Breast epithelium (tissue), 4 donors: Measurements from ENCODE around the gene PSMD14. TPM values are rescaled to one million over a fixed set of nuclear protein-coding genes. Genes with fewer than 3 reads are reported as not detected.
"Not testable (repeated sequence)": the region's sequence is repeated elsewhere in the genome, so short reads cannot be mapped to it uniquely, and the experiment has no call there.

Experiments used
- DNase-seq, 2 donors: peaks; one replicate each; pipeline ENCODE4 v3.0.0-alpha.2; 2019; ENCODE audit warnings: low spot score in 2 of 2
- H3K27ac ChIP-seq, 2 donors: fragments of 200-600 bp; sonication (generic) in 1 of 2; one replicate each; pipeline ENCODE4 v1.5.1; 2016 to 2019; ENCODE audit warnings: mild to moderate bottlenecking in 1 of 2
- H3K27me3 ChIP-seq, 2 donors: fragments of 200-600 bp; sonication (generic) in 1 of 2; one replicate each; pipeline versions ENCODE4 v1.5.1 to v1.6.0; 2017 to 2019; ENCODE audit warnings: control low read depth in 1 of 2, mild to moderate bottlenecking in 1 of 2
- H3K36me3 ChIP-seq: fragments of 200-600 bp; one replicate; pipeline ENCODE4 v1.5.1; 2019
- H3K4me1 ChIP-seq, 2 donors: fragments of 200-600 bp; sonication (generic); one replicate each; pipeline ENCODE4 v1.5.1; 2016 to 2019; ENCODE audit warnings: control low read depth in 1 of 2
- H3K4me3 ChIP-seq, 3 donors: fragments of 200-600 bp; sonication (generic); 1 replicate in 2 of 3; 2 replicates in 1 of 3; pipeline ENCODE4 v1.5.1; 2016 to 2019; ENCODE audit warnings: mild to moderate bottlenecking in 3 of 3, moderate library complexity in 2 of 3
- H3K9me3 ChIP-seq, 2 donors: fragments of 200-600 bp; sonication (generic) in 1 of 2; one replicate each; pipeline ENCODE4 v1.5.1; 2016 to 2019; ENCODE audit warnings: control low read depth in 1 of 2
- POLR2A ChIP-seq: fragments of 450-650 bp; IDR thresholded peaks from one replicate; pipeline ENCODE4 v1.6.1; 2016; ENCODE audit warnings: antibody characterized with exemption, mild to moderate bottlenecking, moderate library complexity
- POLR2AphosphoS5 ChIP-seq, 3 donors: sonication (generic); formaldehyde crosslinking; IDR thresholded peaks; one replicate each; pipeline ENCODE4 v1.6.1; 2017; ENCODE audit warnings: antibody characterized with exemption in 3 of 3
- intact Hi-C: fragments of 100-400 bp; cut with DNase I; formaldehyde crosslinking; loops from one replicate; pipeline ENCODE4 v1.15.1; 2023; ENCODE audit warnings: low total_unique reads
- total RNA-seq, 3 donors: library from RNA; depleted of rRNA; stranded (reverse); fragments of >200 nt; gene quantifications; one replicate each; pipeline ENCODE4 v1.1.0, GENCODE V29; 2016
- TF ChIP-seq, protein P1 (sequence below), 3 donors: fragments of 450-650 bp; IDR thresholded peaks; one replicate each; pipeline ENCODE4 v1.5.1; 2016 to 2017; ENCODE audit warnings: antibody characterized with exemption in 3 of 3, mild to moderate bottlenecking in 3 of 3, moderate library complexity in 3 of 3

The PSMD14 gene
- total RNA-seq, 3 donors from 2014 or later = 38.3 to 50.1 (median 38.7) TPM

DNA sequence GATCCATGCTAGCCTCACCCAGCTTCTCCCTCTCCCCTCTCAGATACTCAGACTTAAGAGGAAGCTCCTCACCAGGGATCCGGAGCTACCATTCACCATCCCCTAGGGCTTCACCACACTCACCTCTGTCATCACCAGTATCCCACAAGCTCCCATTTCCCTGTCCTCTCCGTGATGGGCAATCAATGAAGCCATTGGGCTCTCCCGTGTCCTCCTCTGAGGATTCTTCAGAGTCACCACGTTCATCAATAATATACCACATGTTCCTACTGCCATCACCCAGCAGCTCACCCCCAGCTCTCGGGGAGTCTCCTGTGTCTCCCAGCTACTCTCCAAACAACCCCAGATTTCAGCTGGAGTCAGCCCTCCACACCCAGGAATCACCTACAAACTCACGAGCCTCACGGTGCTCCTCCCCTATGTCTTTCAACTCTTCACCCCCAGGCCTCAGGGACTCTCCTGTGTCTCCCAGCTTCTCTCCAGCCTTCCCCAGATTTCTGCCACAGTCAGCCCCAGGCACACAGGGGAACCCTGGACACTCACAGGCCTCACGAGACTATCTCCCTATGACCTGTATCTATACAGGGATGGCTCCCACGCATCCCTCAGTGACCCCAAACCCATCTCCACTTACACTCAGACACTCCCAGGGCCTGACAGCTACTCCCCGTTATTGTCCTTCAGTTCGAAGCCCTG is 26.5 kb upstream of the PSMD14 start:
- H3K9me3 ChIP-seq = not testable (repeated sequence)

DNA sequence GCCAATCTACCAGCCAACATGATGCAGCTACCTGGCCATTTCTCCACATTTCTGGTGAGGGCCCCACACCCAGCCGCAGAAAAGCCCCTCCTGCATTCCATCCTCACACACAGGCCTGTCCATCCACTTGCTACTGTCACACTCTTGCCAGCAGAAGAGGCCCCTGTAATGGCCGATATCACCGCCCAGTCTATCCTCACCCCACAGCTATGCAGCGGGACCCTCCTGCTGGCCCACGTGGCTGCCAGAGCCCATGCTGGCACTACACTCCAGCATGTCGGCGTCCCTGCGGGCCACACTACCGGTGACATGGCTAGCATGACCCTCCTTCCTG is 25.9 kb upstream of the PSMD14 start:
- H3K36me3 ChIP-seq, intact Hi-C loops, DNase-seq, H3K9me3 ChIP-seq, H3K4me1 ChIP-seq, H3K27me3 ChIP-seq, H3K4me3 ChIP-seq, H3K27ac ChIP-seq: not testable (repeated sequence)

More for the DNA sequence above, 26.5 kb upstream of the PSMD14 start:
- H3K4me3 ChIP-seq, H3K27me3 ChIP-seq, H3K4me1 ChIP-seq, H3K36me3 ChIP-seq, H3K27ac ChIP-seq, DNase-seq, intact Hi-C loops: not testable (repeated sequence)

DNA sequence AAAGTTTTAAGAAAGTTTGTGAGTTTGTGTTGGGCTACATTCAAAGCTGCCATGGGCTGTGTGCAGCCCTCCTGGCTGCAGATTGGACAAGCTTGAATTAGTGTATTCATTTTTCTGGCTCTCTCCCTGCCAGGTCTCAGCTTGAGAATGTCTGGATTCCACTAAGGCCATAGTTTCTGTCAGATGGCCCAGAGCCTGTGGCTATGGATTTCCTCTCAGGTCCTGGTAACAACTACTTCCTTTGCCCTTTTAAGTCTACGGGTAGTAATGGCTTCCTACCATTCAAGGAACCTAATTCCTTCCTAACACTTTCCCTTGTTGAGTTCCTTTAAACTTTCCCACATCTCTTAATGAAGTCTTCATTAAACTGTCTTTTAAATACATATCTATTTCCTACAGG is 24.3 kb upstream of the PSMD14 start:
- Histone ChIP-seq H3K36me3 (no peaks in the 10 kb centered on the region), H3K27ac (no peak overlapping the region), H3K27me3 (no peaks in the 10 kb centered on the region), H3K4me3 (no peak overlapping the region), H3K9me3 (no peaks in the 10 kb centered on the region), H3K4me1 (no peaks in the 10 kb centered on the region)
- intact Hi-C loops = no loop called here
- TF ChIP-seq, protein P1, sequence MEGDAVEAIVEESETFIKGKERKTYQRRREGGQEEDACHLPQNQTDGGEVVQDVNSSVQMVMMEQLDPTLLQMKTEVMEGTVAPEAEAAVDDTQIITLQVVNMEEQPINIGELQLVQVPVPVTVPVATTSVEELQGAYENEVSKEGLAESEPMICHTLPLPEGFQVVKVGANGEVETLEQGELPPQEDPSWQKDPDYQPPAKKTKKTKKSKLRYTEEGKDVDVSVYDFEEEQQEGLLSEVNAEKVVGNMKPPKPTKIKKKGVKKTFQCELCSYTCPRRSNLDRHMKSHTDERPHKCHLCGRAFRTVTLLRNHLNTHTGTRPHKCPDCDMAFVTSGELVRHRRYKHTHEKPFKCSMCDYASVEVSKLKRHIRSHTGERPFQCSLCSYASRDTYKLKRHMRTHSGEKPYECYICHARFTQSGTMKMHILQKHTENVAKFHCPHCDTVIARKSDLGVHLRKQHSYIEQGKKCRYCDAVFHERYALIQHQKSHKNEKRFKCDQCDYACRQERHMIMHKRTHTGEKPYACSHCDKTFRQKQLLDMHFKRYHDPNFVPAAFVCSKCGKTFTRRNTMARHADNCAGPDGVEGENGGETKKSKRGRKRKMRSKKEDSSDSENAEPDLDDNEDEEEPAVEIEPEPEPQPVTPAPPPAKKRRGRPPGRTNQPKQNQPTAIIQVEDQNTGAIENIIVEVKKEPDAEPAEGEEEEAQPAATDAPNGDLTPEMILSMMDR (IDR thresholded peaks at IDR 0.05) = no peak
- TF ChIP-seq POLR2A (no peak), POLR2AphosphoS5 (IDR thresholded peaks at IDR 0.05) (no peak)
- DNase-seq = no peak

DNA sequence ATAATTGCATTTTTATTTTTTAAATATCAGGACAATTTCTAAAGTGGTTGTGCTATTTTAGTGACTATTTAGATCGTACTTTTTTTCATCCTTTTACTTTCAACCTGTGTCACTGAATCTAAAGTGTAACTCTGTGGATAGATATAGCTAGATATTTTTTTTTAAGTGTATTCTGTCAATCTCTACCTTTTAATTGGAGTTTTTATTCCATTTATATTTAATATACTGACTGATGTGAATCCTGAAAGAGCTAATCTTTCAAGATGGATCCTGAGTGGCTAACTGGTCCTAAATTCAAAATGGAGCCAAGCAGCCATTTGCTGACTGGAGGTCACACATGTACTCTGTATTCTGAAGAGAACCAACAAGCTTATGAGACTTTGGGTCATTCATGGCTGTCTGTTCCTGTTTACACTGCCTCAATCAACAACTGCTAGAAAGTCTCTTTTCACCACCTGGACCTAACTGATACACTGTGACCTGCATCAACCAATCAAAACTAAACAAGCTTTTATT is 4.6 kb upstream of the PSMD14 start:
- no peaks in the 10 kb centered on the region for H3K36me3 ChIP-seq
- H3K4me1 ChIP-seq = no peaks in the 10 kb centered on the region

DNA sequence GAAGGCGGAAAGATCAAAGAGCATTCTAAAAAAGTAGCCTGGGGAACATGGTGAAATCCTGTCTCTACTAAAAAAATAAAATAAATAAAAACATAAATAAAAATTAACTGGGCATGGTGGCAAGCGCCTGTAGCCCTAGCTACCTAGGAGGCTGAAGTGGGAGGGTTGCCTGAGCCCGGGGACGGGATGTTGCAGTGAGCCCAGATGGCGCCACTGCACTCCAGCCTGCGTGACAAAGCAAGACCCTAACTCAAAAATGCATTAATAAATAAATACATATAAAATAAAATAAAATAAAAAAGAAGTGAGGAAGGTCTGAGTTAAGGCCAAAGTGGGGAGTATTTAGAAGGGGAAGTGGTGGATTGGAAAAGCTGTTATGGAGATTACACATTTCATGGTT is 1.3 kb upstream of the PSMD14 start:
- DNase-seq = no peak
- TF ChIP-seq POLR2AphosphoS5 (IDR thresholded peaks at IDR 0.05) = no peak
- no peak for TF ChIP-seq POLR2A
- TF ChIP-seq, protein P1 (IDR thresholded peaks at IDR 0.05) = no peak
- Histone ChIP-seq H3K9me3 (no peaks in the 10 kb centered on the region), H3K27me3 (no peaks in the 10 kb centered on the region), H3K36me3 (no peaks in the 10 kb centered on the region), H3K4me1 (no peaks in the 10 kb centered on the region), H3K27ac (no peak overlapping the region), H3K4me3 (peak overlapping the region in 1 of 3 donors; percentile 66)
- intact Hi-C loops = no loop called here

More for the DNA sequence above, 4.6 kb upstream of the PSMD14 start:
- Histone ChIP-seq H3K4me3 (no peak overlapping the region), H3K27me3 (no peaks in the 10 kb centered on the region), H3K9me3 (no peaks in the 10 kb centered on the region), H3K27ac (no peak overlapping the region)
- TF ChIP-seq POLR2AphosphoS5 (IDR thresholded peaks at IDR 0.05) = no peak
- TF ChIP-seq POLR2A = no peak
- TF ChIP-seq, protein P1 (IDR thresholded peaks at IDR 0.05) = no peak
- intact Hi-C loops = no loop called here
- no peak for DNase-seq

DNA sequence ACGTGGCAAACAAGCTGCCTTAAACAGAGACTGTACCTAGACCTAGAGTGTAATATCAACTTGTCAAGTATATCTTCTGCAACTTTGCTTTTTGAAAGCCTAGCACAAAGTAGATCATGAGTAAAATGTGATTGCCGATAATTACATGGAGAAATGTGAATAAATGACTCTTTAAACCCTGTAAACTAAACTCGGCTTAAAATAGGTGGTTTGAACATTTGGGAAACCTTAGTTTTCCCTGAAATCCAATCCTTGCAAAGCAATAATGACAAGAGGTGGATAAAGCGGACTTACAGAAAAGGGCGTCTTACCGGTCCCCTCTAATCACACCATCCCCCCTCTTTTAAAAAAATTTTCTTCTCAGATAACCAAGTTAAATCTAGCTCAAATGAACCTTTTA is 549 bp upstream of the PSMD14 start:
- no peak for DNase-seq
- Histone ChIP-seq H3K27me3 (no peaks in the 10 kb centered on the region), H3K4me3 (peak overlapping the region; percentile 60 to 80 (median 66)), H3K36me3 (no peaks in the 10 kb centered on the region), H3K9me3 (no peaks in the 10 kb centered on the region), H3K4me1 (no peaks in the 10 kb centered on the region), H3K27ac (peak overlapping the region; percentile 81 to 89)
- TF ChIP-seq POLR2A = no peak
- TF ChIP-seq POLR2AphosphoS5 (IDR thresholded peaks at IDR 0.05) = no peak
- TF ChIP-seq, protein P1 (IDR thresholded peaks at IDR 0.05) = no peak
- intact Hi-C loops = no loop called here
